PC-3 (cell line): ENCODE data around the gene ARMC8. TPM values are rescaled to one million over a fixed set of nuclear protein-coding genes. Genes with fewer than 3 reads are reported as not detected.

Source experiments
- ATAC-seq: fragments of 200-7000 bp; cut with Tn5 transposase; 2 replicates; pipeline ENCODE4 v1.9.1; 2020; ENCODE audit warnings: mild to moderate bottlenecking, moderate library complexity
- BruUV-seq: library from RNA; stranded (reverse); fragments of 400-500 nt; replicated peaks from 2 replicates; lab custom pipeline; 2021; lab: Mats Ljungman, UMichigan
- CTCF ChIA-PET: fragments of 300-600 bp; sonication (Branson Sonifier 250); formaldehyde crosslinking; loops from one replicate; lab custom pipeline; 2022; ENCODE audit warnings: antibody characterized with exemption; lab: Charles Lee
- POLR2A ChIA-PET: fragments of 300-600 bp; sonication (Branson Sonifier 250); formaldehyde crosslinking; loops from one replicate; lab custom pipeline; 2022; ENCODE audit warnings: antibody characterized with exemption; ENCODE audit not compliant: unreplicated experiment; lab: Charles Lee
- DNase-seq: peaks from one replicate; pipeline ENCODE4 v3.0.0-alpha.2; 2015
- H2AFZ ChIP-seq: fragments of 300-600 bp; sonication (generic); 2 replicates; pipeline ENCODE4 v1.6.0; 2016; ENCODE audit warnings: antibody characterized with exemption, low read length
- H3F3A ChIP-seq: fragments of 300-600 bp; sonication (generic); one replicate; pipeline ENCODE4 v1.6.0; 2017; ENCODE audit warnings: antibody characterized with exemption, low read length, control low read depth, mild to moderate bottlenecking; ENCODE audit not compliant: unreplicated experiment
- H3K27ac ChIP-seq: fragments of 300-600 bp; sonication (generic); 2 replicates; pipeline ENCODE4 v1.5.1; 2016; ENCODE audit warnings: mild to moderate bottlenecking, low read length
- H3K27me3 ChIP-seq: fragments of 300-600 bp; sonication (generic); 2 replicates; pipeline ENCODE4 v1.6.1; 2016; ENCODE audit warnings: low read length, mixed read lengths
- H3K36me3 ChIP-seq: fragments of 300-600 bp; sonication (generic); 2 replicates; pipeline ENCODE4 v1.6.1; 2016; ENCODE audit warnings: low read depth, mixed run types, low read length, mixed read lengths
- H3K4me1 ChIP-seq: fragments of 300-600 bp; sonication (generic); 2 replicates; pipeline ENCODE4 v1.5.1; 2016; ENCODE audit warnings: low read length; ENCODE audit not compliant: insufficient read depth
- H3K4me2 ChIP-seq: fragments of 300-600 bp; sonication (generic); 2 replicates; pipeline ENCODE4 v1.6.0; 2016; ENCODE audit warnings: low read length
- H3K4me3 ChIP-seq: fragments of 300-600 bp; sonication (generic); 2 replicates; pipeline ENCODE4 v1.5.1; 2016; ENCODE audit warnings: mild to moderate bottlenecking, low read length, mixed read lengths
- H3K79me2 ChIP-seq: fragments of 300-600 bp; sonication (generic); 2 replicates; pipeline ENCODE4 v1.6.1; 2017; ENCODE audit warnings: low read length, mixed read lengths
- H3K9ac ChIP-seq: fragments of 300-600 bp; sonication (generic); 2 replicates; pipeline ENCODE4 v1.6.0; 2016; ENCODE audit warnings: mild to moderate bottlenecking, low read length
- H3K9me2 ChIP-seq: fragments of 300-600 bp; sonication (generic); replicated peaks from 2 replicates; pipeline ENCODE4 v1.6.1; 2016; ENCODE audit warnings: mixed run types, low read length, mixed read lengths
- H3K9me3 ChIP-seq: fragments of 300-600 bp; sonication (generic); 2 replicates; pipeline ENCODE4 v1.6.1; 2016; ENCODE audit warnings: low read length, mixed read lengths
- H4K20me1 ChIP-seq: fragments of 300-600 bp; sonication (generic); 2 replicates; pipeline ENCODE4 v1.6.1; 2016; ENCODE audit warnings: low read length, mixed read lengths
- CTCF ChIP-seq: fragments of 300-600 bp; sonication (generic); conservative IDR thresholded peaks from 2 replicates; pipeline ENCODE4 v1.5.1; 2017; ENCODE audit warnings: antibody characterized with exemption, low read depth, mild to moderate bottlenecking, low read length
- EZH2 ChIP-seq: fragments of 300-600 bp; sonication (generic); IDR thresholded peaks from one replicate; pipeline ENCODE4 v1.6.1; 2017; ENCODE audit warnings: antibody characterized with exemption, mild to moderate bottlenecking, low read length; ENCODE audit not compliant: unreplicated experiment
- EZH2phosphoT487 ChIP-seq: fragments of 300-600 bp; sonication (generic); IDR thresholded peaks from 2 replicates; pipeline ENCODE4 v1.6.1; 2018; ENCODE audit warnings: mild to moderate bottlenecking, antibody characterized with exemption, low read length, borderline replicate concordance
- intact Hi-C: fragments of 100-400 bp; cut with micrococcal nuclease; formaldehyde crosslinking; loops from 2 replicates; pipeline ENCODE4 v1.9.0; 2023
- total RNA-seq: library from RNA; depleted of rRNA; stranded (reverse); fragments of >200 nt; gene quantifications from 2 replicates; pipeline ENCODE4 v1.2.3, GENCODE V29; 2014

Gene ARMC8
- total RNA-seq, 1 experiment from 2014 or later = 21.1 TPM

- Histone ChIP-seq H2AFZ (no peak overlapping the region), H3K9me3 (no peaks in the 10 kb centered on the region), H3F3A (no peaks in the 10 kb centered on the region), H3K9ac (no peak overlapping the region), H3K79me2 (no peaks in the 10 kb centered on the region), H3K9me2 (no peaks in the 10 kb centered on the region), H3K27me3 (no peaks in the 10 kb centered on the region), H3K4me3 (no peak overlapping the region), H3K4me2 (no peak overlapping the region), H3K27ac (no peak overlapping the region), H3K36me3 (0 out of 2 replicates have a peak, but pooled peaks cover 3% of the 10 kb centered on the region), H3K4me1 (no peaks in the 10 kb centered on the region), H4K20me1 (no peaks in the 10 kb centered on the region)
- ChIA-PET POLR2A (no interaction called here), CTCF (no interaction called here)
- no TSS peak for BruUV-seq
- intact Hi-C loops = no loop called here
- no peak for DNase-seq
- TF ChIP-seq CTCF = no peak
- no peak for TF ChIP-seq EZH2
- TF ChIP-seq EZH2phosphoT487 = no peak
- ATAC-seq = no peak
These were observed 109.5 kb downstream of the ARMC8 start for GRCh38 chr3:138296639-138297038.

GRCh38 chr3:138297059-138297607 is 110.0 kb downstream of the ARMC8 start:
- H3K27me3 ChIP-seq = no peaks in the 10 kb centered on the region
- no peaks in the 10 kb centered on the region for H3K9me3 ChIP-seq
- H3K4me3 ChIP-seq = no peak overlapping the region
- no peak overlapping the region for H3K9ac ChIP-seq
- no peak for TF ChIP-seq EZH2phosphoT487
- TF ChIP-seq EZH2 = no peak
- no peak for TF ChIP-seq CTCF
- ChIA-PET CTCF (no interaction called here), POLR2A (no interaction called here)
- intact Hi-C loops = no loop called here
- H3F3A ChIP-seq = no peaks in the 10 kb centered on the region
- no peak overlapping the region for H2AFZ ChIP-seq
- H3K79me2 ChIP-seq = no peaks in the 10 kb centered on the region
- no peaks in the 10 kb centered on the region for H3K4me1 ChIP-seq
- H4K20me1 ChIP-seq = no peaks in the 10 kb centered on the region
- H3K9me2 ChIP-seq = no peaks in the 10 kb centered on the region
- ATAC-seq (no peak), DNase-seq (no peak)
- 0 out of 2 replicates have a peak, but pooled peaks cover 3% of the 10 kb centered on the region for H3K36me3 ChIP-seq
- H3K27ac ChIP-seq = no peak overlapping the region
- no peak overlapping the region for H3K4me2 ChIP-seq
- no TSS peak for BruUV-seq

DNA sequence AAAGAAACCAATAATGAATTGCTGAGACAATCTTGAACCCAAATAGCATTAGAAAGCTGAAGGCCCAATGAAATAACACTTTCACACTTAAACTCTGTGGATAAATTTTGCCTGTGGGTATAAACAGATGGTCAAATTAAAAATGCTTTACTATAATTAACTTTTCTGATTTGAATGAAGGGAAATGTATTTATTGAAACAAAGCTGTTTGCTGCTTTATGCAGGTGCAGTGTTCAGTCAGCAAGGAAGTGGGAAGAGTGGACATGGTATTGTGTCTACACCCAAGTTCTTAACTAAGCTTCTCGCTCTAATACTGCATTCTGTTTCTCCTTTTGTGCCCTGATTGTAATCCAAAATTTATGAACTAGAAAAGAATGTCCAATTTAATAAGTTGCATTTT is 110.8 kb downstream of the ARMC8 start:
- Histone ChIP-seq H3F3A (no peaks in the 10 kb centered on the region), H3K4me1 (no peaks in the 10 kb centered on the region), H3K36me3 (0 out of 2 replicates have a peak, but pooled peaks cover 3% of the 10 kb centered on the region), H4K20me1 (no peaks in the 10 kb centered on the region), H3K27me3 (no peaks in the 10 kb centered on the region), H3K4me3 (no peak overlapping the region), H3K9me2 (no peaks in the 10 kb centered on the region), H3K27ac (no peak overlapping the region), H2AFZ (no peak overlapping the region), H3K9me3 (no peaks in the 10 kb centered on the region), H3K4me2 (no peak overlapping the region), H3K79me2 (no peaks in the 10 kb centered on the region), H3K9ac (no peak overlapping the region)
- ATAC-seq = no peak
- no peak for DNase-seq
- BruUV-seq = no TSS peak
- ChIA-PET CTCF (no interaction called here), POLR2A (no interaction called here)
- TF ChIP-seq EZH2 (no peak), EZH2phosphoT487 (no peak), CTCF (no peak)
- intact Hi-C loops = no loop called here
